Erythroblast (primary cell): Measurements from ENCODE around the gene TTC7B.

Experiments
- DNase-seq, 2 experiments: peaks; one replicate each; lab custom pipeline; 2025; lab: John Stamatoyannopoulos, UW
- GATA1 ChIP-seq: IDR thresholded peaks from 2 replicates; pipeline ENCODE4 v1.6.1; 2011; ENCODE audit warnings: low read depth, mild to moderate bottlenecking, control low read depth, low read length, moderate library complexity
- POLR2A ChIP-seq: IDR thresholded peaks from 2 replicates; pipeline ENCODE4 v1.6.1; 2011; ENCODE audit warnings: mild to moderate bottlenecking, low read length

The TTC7B gene

GRCh38 chr14:90619911-90620310, 196.3 kb downstream of the TTC7B start:
- no peak for TF ChIP-seq POLR2A
- TF ChIP-seq GATA1, result no peak
- DNase-seq, result no peak

- TF ChIP-seq POLR2A (no peak), GATA1 (no peak)
- no peak for DNase-seq
These were observed 198.3 kb downstream of the TTC7B start for GRCh38 chr14:90617961-90618360.

DNA sequence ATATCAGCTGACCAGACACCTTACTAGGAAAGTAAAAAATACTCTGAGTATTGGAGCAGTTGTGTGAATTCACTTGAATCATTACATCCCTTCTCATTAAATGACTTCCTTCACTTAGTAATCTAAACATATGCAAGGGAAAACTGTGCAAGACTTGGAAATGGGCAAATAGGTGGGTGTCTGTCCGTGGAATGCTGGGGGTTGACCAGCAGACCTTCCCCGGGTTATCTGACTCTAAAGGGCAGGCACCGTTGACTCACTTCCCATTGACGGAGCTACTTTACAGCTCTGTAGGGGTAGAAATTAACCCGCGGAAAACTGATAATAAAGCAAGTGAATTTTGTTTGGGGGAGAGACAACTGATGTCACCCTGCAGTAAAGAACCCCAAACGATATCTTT, 199.3 kb downstream of the TTC7B start:
- DNase-seq, result no peak

DNA sequence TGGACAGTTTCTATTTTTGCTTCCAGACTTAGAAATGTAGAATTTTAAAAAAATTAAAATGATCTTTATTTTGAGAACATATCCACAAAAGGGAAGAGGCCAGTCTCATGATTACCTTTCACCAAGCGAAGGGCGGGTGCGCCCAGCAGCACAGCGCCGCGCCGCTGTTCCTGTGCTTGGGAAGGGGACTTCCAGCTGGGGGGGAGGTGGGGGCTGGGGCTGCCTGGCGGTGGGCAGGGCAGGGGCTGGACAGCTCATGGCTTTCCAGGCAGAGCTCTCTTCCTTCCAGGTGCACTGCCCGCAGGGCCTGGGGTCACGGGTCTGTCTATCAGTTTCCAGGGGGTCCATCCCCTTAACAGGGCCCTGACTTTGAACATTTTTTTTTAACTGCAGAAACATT, 199.9 kb downstream of the TTC7B start:
- no peak for DNase-seq
- TF ChIP-seq GATA1 (no peak), POLR2A (no peak)

More for the DNA sequence above, 199.3 kb downstream of the TTC7B start:
- TF ChIP-seq GATA1, result no peak
- no peak for TF ChIP-seq POLR2A

- DNase-seq, result no peak
- TF ChIP-seq POLR2A (no peak), GATA1 (no peak)
These were observed 200.6 kb downstream of the TTC7B start for GRCh38 chr14:90615517-90616060.

- TF ChIP-seq GATA1 (no peak), POLR2A (no peak)
- DNase-seq, result no peak
These were observed 201.3 kb downstream of the TTC7B start for GRCh38 chr14:90614696-90615516.

DNA sequence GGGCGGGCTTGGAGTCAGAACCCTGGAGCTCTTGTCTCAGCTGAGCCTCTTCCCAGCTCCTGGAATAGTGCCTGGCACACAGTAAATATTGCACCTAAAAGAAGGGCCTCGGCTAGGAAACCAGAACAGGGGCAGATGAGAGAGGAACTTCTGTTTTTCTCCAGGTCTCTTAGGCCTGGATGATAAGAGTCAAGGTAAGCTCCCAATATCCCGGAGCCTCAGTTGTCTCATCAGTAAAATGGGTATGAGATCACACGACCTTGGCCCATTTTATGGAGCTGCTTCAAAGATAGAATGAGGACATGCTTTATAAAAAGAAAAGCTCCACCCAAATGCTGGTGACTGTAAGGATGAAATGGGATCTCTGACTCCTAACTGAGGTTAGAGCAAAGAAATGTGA, 202.2 kb downstream of the TTC7B start:
- TF ChIP-seq GATA1, result no peak
- TF ChIP-seq POLR2A, result no peak

GRCh38 chr14:90613453-90613852, 202.8 kb downstream of the TTC7B start:
- DNase-seq, result no peak
- TF ChIP-seq POLR2A (no peak), GATA1 (no peak)

More for the DNA sequence above, 202.2 kb downstream of the TTC7B start:
- DNase-seq, result no peak

DNA sequence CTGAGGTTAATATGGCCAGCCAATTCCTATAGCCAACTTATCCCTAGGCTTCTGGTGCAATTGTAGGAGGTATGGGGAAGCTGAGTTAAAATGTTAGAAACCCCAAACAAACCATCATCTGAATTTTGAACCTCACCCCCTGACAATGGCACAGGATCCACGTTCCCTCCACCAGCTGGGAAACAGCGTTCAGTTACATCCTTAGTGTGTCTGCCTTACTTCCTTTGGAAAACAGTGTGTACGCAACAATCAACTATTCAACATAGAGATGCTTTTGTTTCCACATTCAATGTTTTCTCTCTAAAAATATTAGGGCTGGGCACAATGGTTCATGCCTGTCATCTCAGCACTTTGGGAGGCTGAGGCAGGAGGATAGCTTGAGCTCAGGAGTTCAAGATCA, 203.4 kb downstream of the TTC7B start:
- TF ChIP-seq POLR2A, result no peak
- no peak for TF ChIP-seq GATA1
- no peak for DNase-seq

- no peak for DNase-seq
- no peak for TF ChIP-seq POLR2A
- no peak for TF ChIP-seq GATA1
These were observed 204.3 kb downstream of the TTC7B start for GRCh38 chr14:90611936-90612335.

- TF ChIP-seq POLR2A (no peak), GATA1 (no peak)
- DNase-seq, result no peak
These were observed 204.7 kb downstream of the TTC7B start for GRCh38 chr14:90611501-90611900.

- DNase-seq, result no peak
- TF ChIP-seq POLR2A (no peak), GATA1 (no peak)
These were observed 205.7 kb downstream of the TTC7B start for GRCh38 chr14:90610346-90611040.

DNA sequence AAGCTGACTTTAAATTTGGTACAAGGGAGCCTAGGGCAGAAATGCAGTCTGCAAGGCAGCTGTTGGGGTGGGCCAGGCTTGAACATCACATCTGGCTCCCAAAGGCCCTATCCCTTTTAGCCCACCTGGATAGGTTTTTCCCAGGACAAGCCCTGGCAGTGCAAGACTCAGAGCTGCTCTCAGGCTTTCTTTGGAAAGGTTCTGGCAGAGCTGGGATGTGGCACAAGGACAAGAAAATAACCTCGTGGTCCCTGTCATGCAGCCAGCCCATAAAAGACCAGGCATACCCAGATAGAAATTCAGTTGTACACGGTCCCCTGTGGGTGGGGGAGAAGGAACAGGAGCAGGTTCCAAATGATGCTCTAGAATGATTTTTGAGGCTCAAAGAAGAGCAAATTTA, 206.9 kb downstream of the TTC7B start:
- DNase-seq, result no peak
- TF ChIP-seq GATA1, result no peak
- no peak for TF ChIP-seq POLR2A

DNA sequence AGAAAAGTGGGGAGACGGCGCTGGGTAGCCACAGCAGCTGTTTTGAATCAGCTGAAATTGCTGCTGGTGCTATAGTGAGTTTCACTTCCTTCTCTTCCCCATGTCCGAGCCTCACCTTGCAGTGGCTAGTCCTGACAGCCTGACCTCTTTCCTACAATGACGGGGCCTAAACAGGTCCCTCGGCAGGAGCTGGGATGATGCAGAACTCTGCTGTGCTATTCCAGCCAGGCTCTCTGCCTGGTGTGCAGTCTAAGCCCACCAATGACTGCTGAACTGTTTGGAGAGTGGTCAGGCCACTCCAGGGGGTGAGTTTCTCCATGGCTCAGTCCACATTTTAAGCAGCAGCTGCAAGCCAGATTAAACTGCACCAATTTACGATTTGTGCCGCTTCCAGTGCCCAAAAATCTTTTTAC, 207.3 kb downstream of the TTC7B start:
- no peak for TF ChIP-seq GATA1
- no peak for TF ChIP-seq POLR2A
- no peak for DNase-seq

DNA sequence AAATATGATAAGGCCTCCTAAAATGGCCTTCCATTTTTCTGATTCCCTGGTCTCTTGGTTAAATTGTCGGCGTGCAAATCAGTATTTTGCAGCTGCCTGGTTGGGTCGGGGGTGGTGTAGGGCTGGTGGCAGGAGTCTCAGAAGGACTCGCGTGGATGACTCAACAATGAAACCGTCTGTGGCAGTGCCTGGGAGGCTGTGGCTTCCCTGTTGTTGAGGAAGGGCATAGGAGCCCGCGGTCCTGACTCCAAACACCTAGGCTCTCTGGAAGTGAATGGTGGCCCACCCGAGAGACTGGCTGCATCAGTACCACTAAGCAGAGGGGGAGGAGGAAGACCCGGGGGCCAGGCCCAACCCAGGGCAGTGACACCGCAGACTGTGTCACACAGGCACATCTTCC, 207.9 kb downstream of the TTC7B start:
- no peak for DNase-seq
- TF ChIP-seq POLR2A (no peak), GATA1 (no peak)
